PC-3 (cell line): ENCODE measurements around the gene PAK4. TPM values are rescaled to one million over a fixed set of nuclear protein-coding genes. Genes with fewer than 3 reads are reported as not detected.
"Not testable (repeated sequence)": the region's sequence is repeated elsewhere in the genome, so short reads cannot be mapped to it uniquely, and the experiment has no call there.

Experiments used
- ATAC-seq: fragments of 200-7000 bp; cut with Tn5 transposase; 2 replicates; pipeline ENCODE4 v1.9.1; 2020; ENCODE audit warnings: mild to moderate bottlenecking, moderate library complexity
- BruUV-seq: library from RNA; stranded (reverse); fragments of 400-500 nt; replicated peaks from 2 replicates; lab custom pipeline; 2021; lab: Mats Ljungman, UMichigan
- CTCF ChIA-PET: fragments of 300-600 bp; sonication (Branson Sonifier 250); formaldehyde crosslinking; loops from one replicate; lab custom pipeline; 2022; ENCODE audit warnings: antibody characterized with exemption; lab: Charles Lee
- POLR2A ChIA-PET: fragments of 300-600 bp; sonication (Branson Sonifier 250); formaldehyde crosslinking; loops from one replicate; lab custom pipeline; 2022; ENCODE audit warnings: antibody characterized with exemption; ENCODE audit not compliant: unreplicated experiment; lab: Charles Lee
- DNase-seq: peaks from one replicate; pipeline ENCODE4 v3.0.0-alpha.2; 2015
- H2AFZ ChIP-seq: fragments of 300-600 bp; sonication (generic); 2 replicates; pipeline ENCODE4 v1.6.0; 2016; ENCODE audit warnings: antibody characterized with exemption, low read length
- H3F3A ChIP-seq: fragments of 300-600 bp; sonication (generic); one replicate; pipeline ENCODE4 v1.6.0; 2017; ENCODE audit warnings: antibody characterized with exemption, low read length, control low read depth, mild to moderate bottlenecking; ENCODE audit not compliant: unreplicated experiment
- H3K27ac ChIP-seq: fragments of 300-600 bp; sonication (generic); 2 replicates; pipeline ENCODE4 v1.5.1; 2016; ENCODE audit warnings: mild to moderate bottlenecking, low read length
- H3K27me3 ChIP-seq: fragments of 300-600 bp; sonication (generic); 2 replicates; pipeline ENCODE4 v1.6.1; 2016; ENCODE audit warnings: low read length, mixed read lengths
- H3K36me3 ChIP-seq: fragments of 300-600 bp; sonication (generic); 2 replicates; pipeline ENCODE4 v1.6.1; 2016; ENCODE audit warnings: low read depth, mixed run types, low read length, mixed read lengths
- H3K4me1 ChIP-seq: fragments of 300-600 bp; sonication (generic); 2 replicates; pipeline ENCODE4 v1.5.1; 2016; ENCODE audit warnings: low read length; ENCODE audit not compliant: insufficient read depth
- H3K4me2 ChIP-seq: fragments of 300-600 bp; sonication (generic); 2 replicates; pipeline ENCODE4 v1.6.0; 2016; ENCODE audit warnings: low read length
- H3K4me3 ChIP-seq: fragments of 300-600 bp; sonication (generic); 2 replicates; pipeline ENCODE4 v1.5.1; 2016; ENCODE audit warnings: mild to moderate bottlenecking, low read length, mixed read lengths
- H3K79me2 ChIP-seq: fragments of 300-600 bp; sonication (generic); 2 replicates; pipeline ENCODE4 v1.6.1; 2017; ENCODE audit warnings: low read length, mixed read lengths
- H3K9ac ChIP-seq: fragments of 300-600 bp; sonication (generic); 2 replicates; pipeline ENCODE4 v1.6.0; 2016; ENCODE audit warnings: mild to moderate bottlenecking, low read length
- H3K9me2 ChIP-seq: fragments of 300-600 bp; sonication (generic); replicated peaks from 2 replicates; pipeline ENCODE4 v1.6.1; 2016; ENCODE audit warnings: mixed run types, low read length, mixed read lengths
- H3K9me3 ChIP-seq: fragments of 300-600 bp; sonication (generic); 2 replicates; pipeline ENCODE4 v1.6.1; 2016; ENCODE audit warnings: low read length, mixed read lengths
- H4K20me1 ChIP-seq: fragments of 300-600 bp; sonication (generic); 2 replicates; pipeline ENCODE4 v1.6.1; 2016; ENCODE audit warnings: low read length, mixed read lengths
- CTCF ChIP-seq: fragments of 300-600 bp; sonication (generic); conservative IDR thresholded peaks from 2 replicates; pipeline ENCODE4 v1.5.1; 2017; ENCODE audit warnings: antibody characterized with exemption, low read depth, mild to moderate bottlenecking, low read length
- EZH2 ChIP-seq: fragments of 300-600 bp; sonication (generic); IDR thresholded peaks from one replicate; pipeline ENCODE4 v1.6.1; 2017; ENCODE audit warnings: antibody characterized with exemption, mild to moderate bottlenecking, low read length; ENCODE audit not compliant: unreplicated experiment
- EZH2phosphoT487 ChIP-seq: fragments of 300-600 bp; sonication (generic); IDR thresholded peaks from 2 replicates; pipeline ENCODE4 v1.6.1; 2018; ENCODE audit warnings: mild to moderate bottlenecking, antibody characterized with exemption, low read length, borderline replicate concordance
- intact Hi-C: fragments of 100-400 bp; cut with micrococcal nuclease; formaldehyde crosslinking; loops from 2 replicates; pipeline ENCODE4 v1.9.0; 2023
- total RNA-seq: library from RNA; depleted of rRNA; stranded (reverse); fragments of >200 nt; gene quantifications from 2 replicates; pipeline ENCODE4 v1.2.3, GENCODE V29; 2014

Gene PAK4
- total RNA-seq, 1 experiment from 2014 or later = 13.5 TPM

DNA sequence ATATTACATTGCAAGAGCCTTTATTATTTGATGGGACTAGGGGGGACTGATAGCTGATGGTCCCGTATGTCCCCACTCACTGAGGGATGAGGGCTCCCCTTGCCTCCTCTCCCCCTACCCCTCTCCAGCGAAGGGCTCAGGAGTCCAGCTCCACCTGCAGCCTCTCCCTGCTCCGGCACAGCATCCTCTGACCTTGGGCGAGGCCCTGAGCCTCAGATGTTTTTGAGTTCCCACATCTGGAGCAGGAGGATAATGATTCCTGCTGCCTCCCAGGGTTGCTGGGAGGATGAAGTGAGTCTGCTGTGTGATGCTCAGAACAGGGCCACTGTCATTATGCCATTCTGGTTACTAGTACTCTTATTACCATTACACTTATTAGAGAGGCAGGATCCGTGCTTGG is 15.0 kb downstream of the PAK4 start:
- H3K9me2 ChIP-seq = no peaks in the 10 kb centered on the region
- TF ChIP-seq EZH2 (no peak), CTCF (no peak)
- H3K79me2 ChIP-seq = peaks cover 89% of the 10 kb centered on the region
- H3K9ac ChIP-seq = no peak overlapping the region
- no peak overlapping the region for H3K27ac ChIP-seq
- intact Hi-C loops = no loop called here
- H3K36me3 ChIP-seq = no peaks in the 10 kb centered on the region
- no peaks in the 10 kb centered on the region for H3F3A ChIP-seq
- H2AFZ ChIP-seq = no peak overlapping the region
- DNase-seq (no peak), ATAC-seq (no peak)
- no peak overlapping the region for H3K4me3 ChIP-seq
- CTCF ChIA-PET = no interaction called here
- H3K4me2 ChIP-seq = no peak overlapping the region
- H4K20me1 ChIP-seq = no peaks in the 10 kb centered on the region; the same call in 1 of the 2 replicates
- H3K9me3 ChIP-seq = no peaks in the 10 kb centered on the region
- no TSS peak for BruUV-seq
- POLR2A ChIA-PET = no interaction called here
- H3K27me3 ChIP-seq = no peaks in the 10 kb centered on the region
- H3K4me1 ChIP-seq = no peaks in the 10 kb centered on the region

DNA sequence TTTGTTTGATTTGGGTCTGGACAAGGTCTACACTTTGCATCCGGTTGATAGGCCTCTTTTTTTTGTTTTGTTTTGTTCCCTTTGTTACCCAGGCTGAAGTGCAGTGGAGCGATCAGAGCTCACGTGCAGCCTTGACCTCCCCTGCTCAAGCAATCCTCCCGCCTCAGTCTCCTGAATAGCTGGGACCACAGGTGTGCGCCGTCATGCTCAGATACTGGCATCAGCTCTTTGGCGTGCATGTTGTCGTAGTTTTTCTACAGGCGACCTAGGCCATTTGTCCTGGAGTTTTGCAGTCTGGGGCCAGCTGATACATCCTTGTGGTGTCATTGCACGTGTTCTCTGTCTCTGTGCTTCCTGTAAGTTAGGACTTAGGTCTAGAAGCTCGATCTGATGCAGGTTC is 16.3 kb downstream of the PAK4 start:
- DNase-seq (no peak), ATAC-seq (no peak)
- intact Hi-C loops = no loop called here
- Histone ChIP-seq H3K27ac (no peak overlapping the region), H3F3A (no peaks in the 10 kb centered on the region), H3K79me2 (peaks cover 88% of the 10 kb centered on the region), H2AFZ (no peak overlapping the region), H3K9me3 (no peaks in the 10 kb centered on the region), H4K20me1 (no peaks in the 10 kb centered on the region; the same call in 1 of the 2 replicates), H3K27me3 (no peaks in the 10 kb centered on the region), H3K4me1 (no peaks in the 10 kb centered on the region), H3K4me3 (no peak overlapping the region), H3K9ac (no peak overlapping the region), H3K9me2 (no peaks in the 10 kb centered on the region), H3K36me3 (no peaks in the 10 kb centered on the region), H3K4me2 (no peak overlapping the region)
- no TSS peak for BruUV-seq
- ChIA-PET POLR2A (no interaction called here), CTCF (no interaction called here)
- no peak for TF ChIP-seq EZH2
- TF ChIP-seq CTCF = no peak
- no peak for TF ChIP-seq EZH2phosphoT487

- H2AFZ ChIP-seq = no peak overlapping the region
- DNase-seq = no peak
- H3K4me1 ChIP-seq = no peaks in the 10 kb centered on the region
- no peak for TF ChIP-seq CTCF
- no peak for TF ChIP-seq EZH2
- no peak for TF ChIP-seq EZH2phosphoT487
- peaks cover 88% of the 10 kb centered on the region for H3K79me2 ChIP-seq
- no peaks in the 10 kb centered on the region; the same call in 1 of the 2 replicates for H4K20me1 ChIP-seq
- CTCF ChIA-PET = no interaction called here
- H3K36me3 ChIP-seq = no peaks in the 10 kb centered on the region
- ATAC-seq = no peak
- intact Hi-C loops = no loop called here
- no peaks in the 10 kb centered on the region for H3K27me3 ChIP-seq
- H3K9ac ChIP-seq = no peak overlapping the region
- no peak overlapping the region for H3K4me3 ChIP-seq
- no peaks in the 10 kb centered on the region for H3K9me3 ChIP-seq
- POLR2A ChIA-PET = no interaction called here
- H3K4me2 ChIP-seq = no peak overlapping the region
- H3F3A ChIP-seq = no peaks in the 10 kb centered on the region
- H3K9me2 ChIP-seq = no peaks in the 10 kb centered on the region
- no peak overlapping the region for H3K27ac ChIP-seq
- no TSS peak for BruUV-seq
Measured at GRCh38 chr19:39142630-39143029, 17.0 kb downstream of the PAK4 start.

- H2AFZ ChIP-seq, CTCF ChIA-PET, POLR2A ChIA-PET, BruUV-seq, H3K27ac ChIP-seq, H3K36me3 ChIP-seq, ATAC-seq, H3K4me2 ChIP-seq, H3K9ac ChIP-seq, H3K9me2 ChIP-seq, H3K4me3 ChIP-seq, H4K20me1 ChIP-seq, H3F3A ChIP-seq, H3K27me3 ChIP-seq, DNase-seq, intact Hi-C loops, H3K9me3 ChIP-seq, H3K4me1 ChIP-seq: not testable (repeated sequence)
- H3K79me2 ChIP-seq = peaks cover 84% of the 10 kb centered on the region
Measured at GRCh38 chr19:39143757-39144289, 18.2 kb downstream of the PAK4 start.
